ENCODE data around the gene CDK18.

Gene CDK18

GRCh38 chr1:205570796-205571537, 66.5 kb downstream of the CDK18 start:
- DNase-seq (ENCODE audit: low read depth): no peak

DNA sequence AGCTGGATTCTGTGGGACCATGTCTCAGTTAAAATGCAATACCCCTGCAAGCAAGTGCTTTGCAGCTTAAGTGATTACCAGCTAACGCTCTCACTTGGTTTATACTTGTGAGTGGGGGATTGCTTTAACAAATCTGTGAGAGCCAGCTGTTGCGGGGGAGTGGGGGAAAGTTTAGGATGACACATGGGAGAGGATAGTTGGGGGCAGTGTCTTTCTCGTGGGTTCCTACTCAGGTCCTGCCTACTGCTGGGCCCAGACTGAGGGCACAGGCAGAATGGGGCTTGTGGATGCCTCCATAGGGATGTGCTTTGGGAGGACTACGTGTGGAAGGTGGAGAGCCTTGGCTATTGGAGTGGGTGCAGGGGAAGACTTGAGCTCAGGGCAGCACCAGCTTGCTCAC, 67.3 kb downstream of the CDK18 start:
- DNase-seq (ENCODE audit: low read depth): no peak

- no peak for DNase-seq (ENCODE audit: low read depth)
Observed at GRCh38 chr1:205572421-205572820, 68.0 kb downstream of the CDK18 start.

- no peak for DNase-seq (ENCODE audit: low read depth)
Observed at GRCh38 chr1:205575294-205575885, 70.9 kb downstream of the CDK18 start.

DNA sequence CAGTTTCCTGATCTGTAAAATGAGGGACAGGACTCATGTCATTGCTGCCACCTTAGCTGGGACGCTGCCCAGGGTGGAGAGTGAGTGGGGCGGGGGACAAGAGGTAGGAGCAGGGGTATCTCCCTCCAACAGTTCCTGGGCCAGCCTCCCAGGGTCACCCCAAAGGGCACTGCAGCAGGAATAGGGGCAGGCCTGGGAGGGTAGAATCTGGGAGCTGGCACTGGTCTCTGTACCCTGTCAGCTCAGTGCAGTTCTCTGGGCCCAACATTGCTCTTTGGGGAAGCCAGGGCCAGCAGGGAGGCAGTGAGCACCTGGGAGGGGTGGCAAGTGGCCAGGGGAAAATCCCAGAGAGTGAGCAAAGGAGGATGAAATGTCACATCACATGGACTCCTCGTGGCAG, 71.5 kb downstream of the CDK18 start:
- DNase-seq (ENCODE audit: low read depth): no peak

DNA sequence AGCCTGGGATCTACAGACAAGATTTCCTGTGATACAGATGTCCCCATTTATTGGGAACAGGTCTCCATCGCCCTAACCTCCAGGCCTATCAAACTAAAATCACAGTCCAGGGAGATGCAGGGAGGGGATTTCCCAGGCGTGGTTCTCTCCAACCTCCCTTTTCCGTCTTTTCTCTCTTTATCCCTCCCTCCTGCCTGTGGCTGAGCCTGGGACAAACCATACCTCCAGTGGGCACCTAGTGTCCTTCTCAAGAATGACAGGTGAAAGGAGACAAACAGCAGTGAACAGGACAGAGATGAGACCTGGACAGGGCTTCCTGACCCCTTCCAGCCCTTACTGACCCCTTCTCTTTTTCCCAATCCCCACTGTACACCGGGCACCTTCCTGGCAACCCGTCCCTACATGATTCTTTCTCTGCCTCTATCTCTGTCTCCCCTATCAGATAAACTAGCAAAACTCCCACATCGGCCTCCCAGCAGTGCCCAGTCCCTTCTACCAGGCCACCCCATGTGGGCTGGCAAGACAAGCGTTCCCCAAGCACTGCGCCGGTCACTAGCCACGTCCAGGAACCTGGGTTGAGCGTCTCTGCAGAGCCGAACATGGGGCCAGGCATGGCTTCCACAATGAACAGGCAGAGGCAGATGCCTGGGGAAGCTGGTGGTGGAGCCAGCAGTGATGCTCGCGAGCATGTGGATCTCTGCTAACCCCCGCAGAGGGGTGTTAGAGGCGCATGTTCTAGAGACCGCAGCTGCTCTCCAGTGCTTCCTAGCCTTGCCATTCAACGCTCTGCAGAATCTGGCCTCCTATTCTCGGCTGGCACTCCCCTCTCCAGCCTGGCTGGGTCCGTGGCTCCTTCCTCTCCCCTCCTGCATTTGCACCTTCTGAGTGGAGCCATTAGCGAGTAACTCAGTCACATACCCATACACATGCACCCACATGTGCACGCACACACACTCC, 72.6 kb downstream of the CDK18 start:
- DNase-seq (ENCODE audit: low read depth): no peak

DNA sequence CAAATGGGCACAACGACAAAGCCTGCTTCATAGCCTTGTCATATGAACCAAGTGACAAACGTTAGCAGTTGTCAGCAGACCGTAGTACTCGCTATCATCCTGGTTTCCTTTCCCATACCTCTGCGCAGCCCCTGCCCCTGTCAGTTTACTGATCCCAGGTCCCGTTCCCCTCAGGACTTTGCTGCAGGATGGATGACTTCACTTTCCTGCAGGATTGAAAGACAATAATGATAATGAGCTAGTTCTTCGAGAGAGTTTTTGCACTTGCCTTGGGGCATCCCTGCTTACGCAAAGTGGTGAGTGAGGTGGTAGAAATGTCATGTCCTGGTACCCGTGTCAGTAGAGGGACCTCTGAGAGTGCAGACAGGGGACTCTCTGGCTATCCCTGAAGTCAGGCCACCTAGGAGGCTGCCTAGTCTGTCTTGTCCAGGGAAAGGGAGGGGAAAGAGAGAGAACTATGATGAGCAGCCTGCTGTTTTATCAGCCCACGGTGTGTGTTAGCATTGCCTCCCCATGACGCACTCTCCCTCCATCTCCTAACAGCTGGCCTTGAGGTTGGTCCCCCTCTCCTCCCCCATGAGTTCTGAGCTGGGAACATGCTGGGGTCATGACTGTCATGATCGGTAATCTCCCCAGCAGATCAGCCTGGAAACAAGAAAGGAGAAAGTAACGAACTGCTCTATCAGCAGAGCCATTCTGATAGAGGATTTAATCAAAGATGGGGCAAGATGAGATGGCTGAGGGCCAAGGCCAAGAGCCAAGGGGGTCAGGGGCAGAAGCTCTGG, 73.6 kb downstream of the CDK18 start:
- no peak for DNase-seq (ENCODE audit: low read depth)

- no peak for DNase-seq (ENCODE audit: low read depth)
Observed at GRCh38 chr1:205578780-205579571, 74.5 kb downstream of the CDK18 start.

GRCh38 chr1:205579711-205580110, 75.2 kb downstream of the CDK18 start:
- DNase-seq (ENCODE audit: low read depth): no peak

DNA sequence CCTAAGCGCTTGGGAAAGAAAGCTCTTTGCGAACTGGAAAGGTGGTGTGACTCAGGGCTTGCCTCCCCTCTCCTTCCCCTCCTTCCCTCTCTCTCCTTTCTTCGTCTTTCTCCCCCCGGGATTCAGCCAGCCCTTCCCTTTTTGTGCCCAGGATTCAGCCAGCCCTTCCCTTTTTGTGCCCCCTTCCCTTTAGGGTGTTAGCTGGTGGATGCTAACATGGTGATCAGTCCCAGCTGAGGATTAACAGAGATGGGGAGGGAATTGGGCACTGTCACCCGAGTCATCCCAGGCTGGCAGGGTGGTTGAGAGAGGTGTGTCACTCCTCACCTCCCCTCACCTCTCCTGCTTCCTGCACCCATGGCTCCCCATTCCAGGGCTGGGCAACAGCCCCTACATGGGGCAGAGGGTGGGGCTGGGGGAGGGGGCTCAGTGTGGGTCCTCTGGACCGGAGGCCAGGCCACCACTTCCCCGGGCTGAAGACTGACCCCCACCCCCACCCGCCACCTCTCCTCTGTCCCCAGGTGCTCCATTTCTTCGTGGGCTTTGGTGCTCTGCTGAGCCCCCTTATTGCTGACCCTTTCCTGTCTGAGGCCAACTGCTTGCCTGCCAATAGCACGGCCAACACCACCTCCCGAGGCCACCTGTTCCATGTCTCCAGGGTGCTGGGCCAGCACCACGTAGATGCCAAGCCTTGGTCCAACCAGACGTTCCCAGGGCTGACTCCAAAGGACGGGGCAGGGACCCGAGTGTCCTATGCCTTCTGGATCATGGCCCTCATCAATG, 75.9 kb downstream of the CDK18 start:
- no peak for DNase-seq (ENCODE audit: low read depth)

- DNase-seq (ENCODE audit: low read depth): no peak
Observed at GRCh38 chr1:205580923-205581180, 76.4 kb downstream of the CDK18 start.

GRCh38 chr1:205581321-205581980, 77.0 kb downstream of the CDK18 start:
- no peak for DNase-seq (ENCODE audit: low read depth)

DNA sequence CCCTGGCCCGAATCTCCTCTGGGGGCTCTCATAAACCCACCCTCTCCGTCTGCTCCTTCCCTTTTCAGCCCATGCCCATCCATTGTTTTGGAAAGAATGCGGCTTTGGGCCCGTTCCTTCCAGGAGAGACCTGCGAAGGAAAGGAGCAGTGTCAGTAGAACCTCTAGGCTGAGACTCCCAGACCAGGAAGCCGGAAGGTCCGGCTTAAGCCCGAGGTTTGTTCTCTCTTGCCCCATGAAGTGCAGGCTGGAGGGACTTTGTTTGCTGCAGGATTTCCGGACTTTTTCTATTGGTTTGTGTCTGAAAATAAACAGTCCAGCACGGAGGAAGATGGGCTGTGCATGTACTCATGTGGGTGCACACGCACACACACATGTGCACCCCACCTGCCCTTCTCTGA, 77.6 kb downstream of the CDK18 start:
- DNase-seq (ENCODE audit: low read depth): no peak
